KMS-11 (cell line): Measurements from ENCODE around the gene THAP7.

Experiments used
- H2AFZ ChIP-seq: fragments of 200-600 bp; sonication (generic); 2 replicates; pipeline ENCODE4 v1.6.1; 2016; ENCODE audit warnings: antibody characterized with exemption, mixed run types, low read depth
- H3K27ac ChIP-seq: fragments of 200-600 bp; sonication (generic); 2 replicates; pipeline ENCODE4 v1.6.1; 2016; ENCODE audit warnings: mild to moderate bottlenecking, mixed run types
- H3K27me3 ChIP-seq: fragments of 200-600 bp; sonication (generic); 2 replicates; pipeline ENCODE4 v1.6.1; 2017; ENCODE audit warnings: mild to moderate bottlenecking, low read depth, mixed run types, moderate library complexity; ENCODE audit not compliant: insufficient read depth
- H3K36me3 ChIP-seq: fragments of 200-600 bp; sonication (generic); 2 replicates; pipeline ENCODE4 v1.6.1; 2017; ENCODE audit warnings: mild to moderate bottlenecking, mixed run types; ENCODE audit not compliant: insufficient read depth
- H3K4me1 ChIP-seq: fragments of 200-600 bp; sonication (generic); 2 replicates; pipeline ENCODE4 v1.6.1; 2016; ENCODE audit warnings: mild to moderate bottlenecking, low read depth, mixed run types; ENCODE audit not compliant: poor library complexity, severe bottlenecking
- H3K4me2 ChIP-seq: fragments of 200-600 bp; sonication (generic); 2 replicates; pipeline ENCODE4 v1.7.0; 2016; ENCODE audit warnings: mild to moderate bottlenecking, mixed run types
- H3K4me3 ChIP-seq: fragments of 200-600 bp; sonication (generic); IDR thresholded peaks from 2 replicates; pipeline ENCODE4 v1.6.1; 2017; ENCODE audit warnings: low read depth, low read length, mixed read lengths; ENCODE audit not compliant: insufficient read depth
- H3K79me2 ChIP-seq: fragments of 200-600 bp; sonication (generic); 2 replicates; pipeline ENCODE4 v1.6.1; 2016; ENCODE audit warnings: low read depth, mixed run types; ENCODE audit not compliant: insufficient read depth
- H3K9ac ChIP-seq: fragments of 200-600 bp; sonication (generic); 2 replicates; pipeline ENCODE4 v1.6.1; 2016; ENCODE audit warnings: mild to moderate bottlenecking, mixed run types
- H4K20me1 ChIP-seq: fragments of 200-600 bp; sonication (generic); 2 replicates; pipeline ENCODE4 v1.6.1; 2016; ENCODE audit warnings: mild to moderate bottlenecking, mixed run types; ENCODE audit not compliant: insufficient read depth
- TF ChIP-seq, protein P1 (sequence below): fragments of 200-600 bp; sonication (generic); conservative IDR thresholded peaks from 2 replicates; pipeline ENCODE4 v1.6.1; 2017; ENCODE audit warnings: low read depth, mild to moderate bottlenecking, antibody characterized with exemption, low read length, moderate library complexity, mixed read lengths

The THAP7 gene

DNA sequence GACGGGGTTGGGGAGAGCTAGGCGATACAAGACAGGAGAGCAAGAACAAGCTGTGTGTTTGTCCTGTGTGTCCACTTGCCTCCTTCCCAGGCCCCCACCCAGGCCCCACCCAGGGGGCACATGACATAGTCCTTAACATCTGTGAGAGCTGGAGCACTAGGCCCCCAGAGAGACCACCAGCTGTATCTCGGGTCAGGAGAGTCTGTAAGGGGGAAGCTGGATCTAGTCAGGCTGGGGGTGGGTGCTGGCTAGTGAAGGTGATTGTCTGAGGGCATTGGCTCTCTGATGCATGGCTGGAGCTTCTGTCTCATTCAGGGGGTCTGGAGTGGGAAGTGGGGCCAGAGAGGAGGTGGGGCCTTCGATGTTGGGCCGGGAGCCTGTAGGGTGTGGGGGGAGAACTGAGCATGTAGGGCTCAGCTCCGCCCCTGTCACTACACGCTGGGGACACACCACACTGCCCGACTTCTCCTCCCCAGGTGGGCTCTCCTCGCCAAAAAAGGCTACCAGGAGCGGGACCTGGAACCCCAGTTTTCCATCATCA is 13.6 kb upstream of the THAP7 start:
- no peak overlapping the region for H3K27ac ChIP-seq
- H3K27me3 ChIP-seq: peaks cover 52% of the 10 kb centered on the region
- no peak overlapping the region for H3K9ac ChIP-seq
- TF ChIP-seq, protein P1, sequence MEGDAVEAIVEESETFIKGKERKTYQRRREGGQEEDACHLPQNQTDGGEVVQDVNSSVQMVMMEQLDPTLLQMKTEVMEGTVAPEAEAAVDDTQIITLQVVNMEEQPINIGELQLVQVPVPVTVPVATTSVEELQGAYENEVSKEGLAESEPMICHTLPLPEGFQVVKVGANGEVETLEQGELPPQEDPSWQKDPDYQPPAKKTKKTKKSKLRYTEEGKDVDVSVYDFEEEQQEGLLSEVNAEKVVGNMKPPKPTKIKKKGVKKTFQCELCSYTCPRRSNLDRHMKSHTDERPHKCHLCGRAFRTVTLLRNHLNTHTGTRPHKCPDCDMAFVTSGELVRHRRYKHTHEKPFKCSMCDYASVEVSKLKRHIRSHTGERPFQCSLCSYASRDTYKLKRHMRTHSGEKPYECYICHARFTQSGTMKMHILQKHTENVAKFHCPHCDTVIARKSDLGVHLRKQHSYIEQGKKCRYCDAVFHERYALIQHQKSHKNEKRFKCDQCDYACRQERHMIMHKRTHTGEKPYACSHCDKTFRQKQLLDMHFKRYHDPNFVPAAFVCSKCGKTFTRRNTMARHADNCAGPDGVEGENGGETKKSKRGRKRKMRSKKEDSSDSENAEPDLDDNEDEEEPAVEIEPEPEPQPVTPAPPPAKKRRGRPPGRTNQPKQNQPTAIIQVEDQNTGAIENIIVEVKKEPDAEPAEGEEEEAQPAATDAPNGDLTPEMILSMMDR: no peak
- no peaks in the 10 kb centered on the region for H3K4me1 ChIP-seq
- no peak overlapping the region for H3K4me3 ChIP-seq
- no peaks in the 10 kb centered on the region for H3K36me3 ChIP-seq
- H2AFZ ChIP-seq: no peak overlapping the region
- H3K4me2 ChIP-seq: no peak overlapping the region
- H4K20me1 ChIP-seq: no peaks in the 10 kb centered on the region
- H3K79me2 ChIP-seq: no peaks in the 10 kb centered on the region

DNA sequence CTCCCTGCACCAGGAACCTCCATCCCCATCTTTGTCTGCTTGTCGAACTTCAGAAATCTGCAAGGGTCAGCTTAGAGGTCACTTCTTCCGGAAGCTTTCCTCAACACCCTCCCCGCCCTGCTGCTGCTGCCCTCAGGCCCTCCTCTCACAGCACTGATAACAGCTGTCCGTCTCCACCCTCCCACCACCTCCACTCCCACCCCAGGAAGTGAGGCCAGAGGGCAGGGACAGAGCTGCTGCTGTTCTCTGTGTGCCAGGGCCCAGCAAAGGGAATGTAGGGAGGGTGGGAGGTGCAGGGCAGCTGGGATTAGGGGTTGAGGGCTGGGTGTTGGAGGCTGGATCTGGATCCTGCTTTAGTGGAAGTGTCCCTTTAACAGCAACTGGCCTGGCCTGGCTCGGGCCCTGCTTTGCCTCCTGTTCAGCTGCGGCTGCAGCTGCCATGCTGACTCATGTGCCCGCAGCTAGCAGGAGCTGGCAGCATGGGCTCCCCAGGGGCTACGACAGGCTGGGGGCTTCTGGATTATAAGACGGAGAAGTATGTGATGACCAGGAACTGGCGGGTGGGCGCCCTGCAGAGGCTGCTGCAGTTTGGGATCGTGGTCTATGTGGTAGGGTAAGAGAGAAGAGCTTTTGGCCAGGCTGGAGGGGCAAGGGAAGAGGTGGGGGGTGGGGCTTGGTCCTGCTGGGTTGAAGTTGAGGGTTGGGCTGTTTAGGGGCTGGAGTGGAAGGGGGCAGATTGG is 13.0 kb upstream of the THAP7 start, which contains the start of gene P2RX6:
Gene P2RX6 (plus strand): TSS at position 440 of the 740 bp plus-strand sequence. CDS start 10 bp downstream, at position 450.
- H3K27ac ChIP-seq: no peak within 1 kb of the TSS
- TF ChIP-seq, protein P1: no peak
- no peak within 1 kb of the TSS for H3K4me2 ChIP-seq
- H3K79me2 ChIP-seq: no peaks in the 10 kb centered on the region
- no peaks in the 10 kb centered on the region for H4K20me1 ChIP-seq
- no peaks in the 10 kb centered on the region for H3K4me1 ChIP-seq
- no peak within 1 kb of the TSS for H3K9ac ChIP-seq
- no peak within 1 kb of the TSS for H2AFZ ChIP-seq
- no peaks in the 10 kb centered on the region for H3K36me3 ChIP-seq
- peaks cover 52% of the 10 kb centered on the region for H3K27me3 ChIP-seq
- H3K4me3 ChIP-seq: no peak within 1 kb of the TSS

DNA sequence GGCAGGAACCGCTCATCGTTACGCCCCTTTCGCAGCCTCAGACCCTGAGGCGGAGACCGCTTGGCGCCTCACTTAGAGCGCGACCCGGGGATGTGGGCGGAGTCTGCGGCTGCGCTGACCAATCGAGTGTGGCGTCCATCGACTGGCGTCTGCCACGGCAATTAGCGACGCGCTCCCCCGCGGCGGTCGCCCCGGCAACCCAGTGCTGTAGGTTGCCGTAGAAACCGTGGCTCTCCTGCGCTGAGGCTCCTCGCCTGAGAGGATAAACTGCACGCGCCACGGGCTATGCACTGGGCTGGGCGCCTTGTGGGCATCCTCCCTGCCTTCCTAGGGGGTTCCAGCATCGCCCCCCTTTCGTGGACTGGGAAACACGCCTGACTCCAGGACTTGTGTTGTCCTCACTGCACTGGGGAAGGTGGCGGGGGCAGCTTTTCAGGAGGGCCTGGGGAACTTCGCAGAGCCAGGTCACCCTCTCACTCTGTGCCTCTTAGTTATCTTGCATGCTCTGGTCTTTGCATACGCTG is 12.3 kb upstream of the THAP7 start:
- Histone ChIP-seq H3K4me3 (no peak overlapping the region), H4K20me1 (no peaks in the 10 kb centered on the region), H3K79me2 (no peaks in the 10 kb centered on the region), H3K4me2 (no peak overlapping the region), H3K27me3 (peaks cover 48% of the 10 kb centered on the region), H3K27ac (no peak overlapping the region), H2AFZ (no peak overlapping the region), H3K4me1 (no peaks in the 10 kb centered on the region), H3K9ac (no peak overlapping the region), H3K36me3 (no peaks in the 10 kb centered on the region)
- TF ChIP-seq, protein P1: no peak

DNA sequence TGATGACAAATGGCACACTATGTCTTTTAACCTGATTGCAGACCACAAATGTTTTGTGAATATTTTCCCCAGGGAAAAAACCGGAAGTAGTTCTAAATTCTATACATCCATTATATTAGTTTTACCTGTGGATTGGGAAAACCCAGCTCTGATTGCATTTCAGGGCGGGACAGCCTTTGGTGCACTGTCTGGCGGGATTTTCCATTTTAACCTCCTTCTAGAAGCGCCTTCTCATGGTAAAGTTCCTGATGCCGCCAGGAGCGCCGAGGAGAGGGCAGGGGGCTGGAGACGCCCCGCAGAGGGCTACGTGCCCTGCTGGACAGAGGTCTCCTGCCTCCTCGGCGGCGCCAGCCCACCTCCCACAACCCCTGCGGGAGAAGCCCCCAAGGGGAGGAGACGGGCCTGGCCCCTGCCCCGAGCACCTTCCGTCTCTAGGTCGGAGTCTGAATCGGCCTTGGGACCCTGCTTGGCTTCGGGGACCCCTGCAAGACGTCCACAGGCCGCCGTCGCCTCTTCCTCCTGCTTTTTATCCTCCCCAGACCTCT is 11.8 kb upstream of the THAP7 start:
- Histone ChIP-seq H3K4me1 (no peaks in the 10 kb centered on the region), H3K9ac (no peak overlapping the region), H3K4me2 (no peak overlapping the region), H3K36me3 (no peaks in the 10 kb centered on the region), H3K27me3 (peaks cover 44% of the 10 kb centered on the region), H3K79me2 (no peaks in the 10 kb centered on the region), H4K20me1 (no peaks in the 10 kb centered on the region), H3K27ac (no peak overlapping the region), H2AFZ (no peak overlapping the region), H3K4me3 (no peak overlapping the region)
- TF ChIP-seq, protein P1: no peak
